HG03354 (cell line): ENCODE data around the gene RXYLT1.
A peak's percentile ranks its signal among the peaks of the same experiment; 100 is the strongest.
"Not testable (repeated sequence)": the region's sequence is repeated elsewhere in the genome, so short reads cannot be mapped to it uniquely, and the experiment has no call there.

Experiments used
- ATAC-seq: cut with Tn5 transposase; IDR thresholded peaks from one replicate; pipeline ENCODE4 v1.9.1; 2021; ENCODE audit warnings: mild to moderate bottlenecking; ENCODE audit not compliant: unreplicated experiment, poor library complexity, severe bottlenecking

The RXYLT1 gene

DNA sequence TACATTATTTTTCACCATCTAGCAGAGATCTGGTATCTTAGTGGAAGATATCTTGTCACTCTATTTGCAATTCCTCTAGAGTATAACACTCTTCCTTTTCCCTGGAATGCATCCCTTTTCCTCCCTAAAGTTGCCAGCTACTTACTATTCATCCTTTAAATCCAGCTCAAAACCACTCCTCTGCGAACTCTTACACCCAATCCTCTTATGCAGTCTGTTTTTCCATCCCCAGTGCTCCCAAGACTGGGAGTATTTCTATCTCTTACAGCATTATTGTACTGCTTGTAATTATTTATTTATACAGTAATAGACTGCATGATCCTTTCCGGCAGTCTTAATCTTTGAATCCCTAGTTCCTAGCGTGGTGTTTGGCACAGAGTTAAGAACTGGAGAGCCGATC is 61.9 kb downstream of the RXYLT1 start:
- no peak for ATAC-seq

DNA sequence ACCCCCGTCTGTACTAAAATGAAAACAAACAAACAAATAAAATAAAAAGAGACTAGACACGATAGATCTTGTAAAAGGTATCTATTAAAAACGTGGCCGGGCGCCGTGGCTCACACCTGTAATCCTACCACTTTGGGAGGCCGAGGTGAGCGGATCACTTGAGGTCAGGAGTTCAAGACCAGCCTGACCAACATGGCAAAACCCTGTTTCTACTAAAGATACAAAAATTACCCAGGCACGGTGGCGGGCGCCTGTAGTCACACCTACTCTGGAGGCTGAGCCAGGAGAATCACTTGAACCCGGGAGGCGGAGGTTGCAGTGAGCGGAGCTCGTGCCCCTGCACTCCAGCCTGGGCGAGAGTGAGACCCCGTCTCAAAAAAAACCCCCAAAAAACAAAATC is 63.0 kb downstream of the RXYLT1 start:
- ATAC-seq: not testable (repeated sequence)

DNA sequence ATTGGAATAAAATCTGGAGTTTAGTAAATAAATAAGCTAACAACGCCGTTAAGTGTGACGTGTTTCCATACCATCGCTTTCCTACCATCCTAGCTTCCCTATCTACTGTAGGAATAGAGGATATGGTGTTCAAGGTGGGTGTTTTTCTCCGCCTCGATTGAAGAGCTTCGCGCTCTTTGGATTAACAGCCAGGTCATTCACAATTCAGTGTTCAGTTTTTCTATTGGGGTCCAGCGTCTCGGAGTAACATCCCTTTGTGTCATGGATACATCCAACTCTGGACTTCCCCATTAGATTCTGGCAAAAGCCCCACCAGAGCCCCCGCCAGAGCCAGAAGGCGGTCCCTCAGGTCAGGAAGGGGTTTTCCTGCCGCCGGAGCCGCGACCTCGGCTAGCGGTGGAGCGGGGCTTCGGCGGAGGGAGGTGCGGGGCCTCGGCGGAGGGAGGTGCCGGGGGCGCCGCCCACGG is 63.6 kb downstream of the RXYLT1 start:
- no peak for ATAC-seq

DNA sequence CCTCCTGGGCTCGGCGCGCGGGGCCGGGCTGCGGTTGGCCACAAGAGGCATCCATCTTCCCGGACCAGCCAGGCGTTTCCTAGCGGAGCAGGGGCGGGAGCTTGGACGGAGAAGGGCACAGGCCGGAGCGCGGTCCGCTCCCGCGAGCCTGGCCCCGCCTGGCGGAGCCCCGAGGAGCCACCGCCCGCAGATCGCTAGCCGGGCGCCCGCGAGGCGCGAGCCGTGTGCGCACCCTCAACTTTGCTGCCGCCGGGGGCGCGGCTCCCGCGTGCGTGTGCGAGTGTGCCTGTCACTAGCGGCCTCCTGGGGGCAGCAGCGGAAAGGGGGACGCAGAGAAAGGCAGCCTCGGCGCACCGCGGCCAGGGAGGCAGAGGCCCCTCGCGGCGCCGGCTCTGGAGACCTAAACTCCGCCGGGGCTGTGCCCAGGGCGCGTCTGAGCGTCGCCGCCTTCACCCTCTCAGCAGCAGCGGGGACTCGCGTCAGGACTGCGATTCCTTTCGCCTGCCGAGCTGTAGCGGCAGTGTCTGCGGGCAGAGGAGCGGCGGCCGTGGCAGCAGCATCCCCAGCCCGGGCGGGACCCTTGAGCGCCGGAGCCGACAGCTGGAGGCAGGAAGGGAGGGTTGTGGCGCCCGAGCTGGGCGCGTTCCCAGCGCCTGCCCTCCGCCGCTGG is 64.1 kb downstream of the RXYLT1 start:
- peak; percentile 98 for ATAC-seq

DNA sequence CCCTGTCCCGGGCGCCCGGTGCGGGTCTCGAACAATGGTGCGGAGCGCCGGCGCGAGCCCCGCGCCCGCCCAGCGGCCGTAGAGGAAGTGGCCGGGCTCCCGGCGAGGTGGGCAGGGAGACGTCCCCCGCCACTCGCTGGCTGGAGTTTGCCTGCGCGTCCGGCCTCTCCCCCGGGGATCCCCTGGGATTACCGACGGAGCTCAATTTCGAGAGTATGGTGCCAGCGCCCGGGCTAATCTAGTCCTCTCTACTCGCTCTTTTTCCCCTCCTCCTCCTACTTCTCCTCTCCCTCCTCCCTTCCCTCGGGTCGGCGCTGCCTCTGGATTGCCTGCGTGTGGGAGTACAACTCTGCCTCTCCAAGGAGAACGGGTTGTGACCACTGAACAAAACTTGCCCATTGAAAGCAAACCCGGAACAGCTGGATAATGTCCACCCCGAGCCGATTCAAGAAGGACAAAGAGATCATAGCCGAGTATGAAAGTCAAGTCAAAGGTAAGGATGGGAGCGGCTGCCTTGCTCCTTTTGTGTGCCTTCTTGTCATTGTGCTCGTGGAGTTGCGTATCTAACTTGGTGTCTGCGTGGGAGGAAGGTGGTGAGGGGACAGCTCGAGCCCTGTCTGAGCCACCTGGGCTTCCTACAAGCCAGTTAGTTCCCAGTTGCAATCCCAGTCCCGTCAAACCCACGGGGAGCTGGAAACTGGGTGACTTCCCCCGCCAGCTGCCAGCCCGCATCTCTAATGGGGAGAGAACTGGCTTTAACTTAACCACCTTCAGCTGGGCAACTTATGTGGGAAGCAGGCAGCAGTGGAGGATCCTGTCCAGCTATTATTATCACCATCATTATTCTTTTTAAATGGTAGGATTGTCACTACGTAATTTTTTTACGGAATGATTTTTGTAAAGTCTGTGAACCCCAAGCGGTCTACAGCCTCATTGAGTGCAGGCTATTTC is 65.0 kb downstream of the RXYLT1 start, which contains the start of gene SRGAP1:
SRGAP1 (plus strand) TSS at position 310 of the 951 bp plus-strand sequence; CDS start at position 427, 117 bp downstream.
- peak; percentile 35 for ATAC-seq

DNA sequence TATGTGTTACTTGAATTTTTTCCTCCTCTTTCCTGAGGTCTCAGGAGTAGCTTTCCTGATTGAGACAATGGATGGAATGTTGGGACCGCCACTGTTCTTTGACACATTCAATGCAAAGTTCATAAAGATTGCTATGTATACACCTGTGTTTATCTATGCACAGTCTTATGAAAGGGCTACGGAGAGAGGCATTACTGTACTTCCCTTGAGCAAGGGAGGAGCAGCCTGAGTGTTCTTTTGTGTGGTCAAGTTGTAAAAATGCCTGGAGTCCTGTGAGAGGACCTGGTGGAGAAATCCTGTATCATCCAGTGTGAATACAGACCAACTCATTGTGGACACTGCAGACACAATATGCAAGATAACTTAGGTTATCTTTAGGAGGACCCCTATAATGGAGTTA is 66.0 kb downstream of the RXYLT1 start:
- ATAC-seq: no peak

DNA sequence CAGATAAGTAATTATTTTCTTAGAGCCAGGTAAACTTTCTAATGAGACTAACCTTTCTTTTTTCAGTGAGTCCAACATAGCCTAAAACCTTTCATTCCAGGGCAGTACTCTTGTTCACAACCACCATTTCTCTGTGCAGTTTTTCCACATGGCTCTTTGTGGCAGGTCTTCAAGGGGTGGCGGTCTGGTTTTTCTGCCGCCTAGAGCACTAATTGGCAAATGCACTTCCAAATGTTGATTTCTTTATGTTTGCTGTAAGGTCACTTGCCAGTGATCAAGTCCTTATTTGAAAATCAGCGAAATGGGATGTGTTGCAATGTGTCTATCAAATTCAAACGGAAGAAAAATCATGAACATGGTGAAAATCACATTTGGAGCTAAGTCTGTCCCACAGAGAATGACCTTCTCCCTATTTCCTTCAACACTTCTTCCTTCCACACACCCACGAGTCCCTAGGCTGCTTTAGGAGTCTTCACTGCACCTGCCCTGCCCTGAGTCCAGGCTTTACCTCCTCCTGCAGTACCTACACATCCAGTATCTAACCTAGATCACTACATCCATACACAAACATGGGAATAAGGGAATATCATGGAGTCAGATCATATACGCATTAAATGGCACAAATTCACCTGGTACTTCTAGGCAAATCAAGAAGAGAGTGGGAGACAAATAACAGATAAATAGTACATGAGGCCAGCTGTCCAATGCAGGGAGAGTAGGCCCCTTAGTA is 66.7 kb downstream of the RXYLT1 start:
- ATAC-seq: no peak

DNA sequence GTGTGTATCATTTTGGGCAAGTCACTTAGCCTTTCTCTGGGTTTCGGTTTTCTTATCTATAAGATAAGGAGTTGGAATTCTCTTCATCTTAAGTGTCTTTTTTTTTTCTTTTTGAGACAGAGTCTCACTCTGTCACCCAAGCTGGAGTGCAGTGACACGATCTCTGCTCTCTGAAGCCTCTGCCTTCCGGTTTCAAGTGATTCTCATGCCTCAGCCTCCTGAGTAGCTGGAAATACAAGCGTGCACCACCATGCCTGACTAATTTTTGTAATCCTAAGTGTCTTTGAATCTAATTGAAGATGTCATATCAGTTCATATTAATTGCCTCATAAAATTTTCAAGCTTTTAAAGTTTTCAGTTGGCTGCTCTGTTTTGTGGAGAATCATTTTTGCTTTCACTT is 68.7 kb downstream of the RXYLT1 start:
- no peak for ATAC-seq

DNA sequence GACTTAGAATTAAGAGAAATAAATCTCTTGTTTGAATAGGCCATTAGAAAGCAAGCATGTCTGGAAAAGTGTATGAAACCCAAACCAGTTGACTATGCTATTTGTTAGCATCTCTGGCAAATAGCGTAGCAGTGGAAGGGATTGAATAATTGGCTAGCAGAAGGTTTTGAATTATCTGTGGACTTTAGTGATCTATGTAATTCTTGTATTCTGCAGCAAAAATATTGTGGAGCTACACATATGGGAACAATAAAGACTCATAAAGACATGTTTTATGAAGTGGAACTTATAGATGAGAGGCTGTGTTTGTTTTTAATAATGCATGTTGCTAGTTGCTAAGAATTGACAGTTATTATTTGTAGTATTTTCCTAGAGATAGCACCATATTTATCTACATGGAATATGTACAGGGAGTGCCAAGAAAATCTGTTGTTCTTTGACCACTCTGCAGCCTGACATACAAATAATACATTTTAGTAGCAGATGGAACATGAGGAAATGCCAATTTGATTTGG is 69.5 kb downstream of the RXYLT1 start:
- ATAC-seq: no peak

DNA sequence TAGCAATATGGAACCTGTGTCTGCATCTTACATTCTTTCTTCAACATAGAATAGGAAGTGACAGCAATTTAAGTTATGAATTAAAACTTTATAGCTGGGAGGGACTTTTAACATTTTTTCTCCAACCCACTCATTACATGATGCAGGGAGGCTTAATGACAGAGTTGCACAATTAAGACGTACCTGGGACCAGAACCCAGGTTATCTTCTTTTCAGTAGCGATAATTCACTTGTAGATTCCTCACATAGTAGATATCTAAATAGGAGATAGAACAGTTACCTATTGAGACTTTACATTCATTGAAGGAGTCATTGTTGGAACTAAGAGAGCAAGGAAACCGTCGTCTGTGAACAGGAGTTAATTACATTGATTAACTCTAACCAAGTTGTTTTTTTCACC is 69.9 kb downstream of the RXYLT1 start:
- no peak for ATAC-seq

DNA sequence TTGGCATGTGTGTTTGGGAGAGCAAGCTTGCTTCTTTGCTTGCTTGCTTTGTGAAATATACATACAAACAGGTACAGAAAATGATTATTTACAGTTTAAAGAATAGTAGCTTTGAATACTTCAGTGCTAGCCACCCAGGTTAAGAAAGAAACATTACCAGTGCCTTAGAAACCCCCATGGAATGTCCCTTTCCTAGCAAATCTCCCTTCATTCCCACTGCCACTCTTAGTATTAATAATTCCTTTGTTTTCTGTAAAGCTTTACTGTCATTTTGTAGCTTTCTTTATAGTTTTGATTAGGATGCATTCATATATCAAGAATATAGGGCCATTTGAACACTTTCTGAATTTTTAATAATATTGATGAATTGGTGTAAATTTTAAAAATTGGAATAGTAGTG is 74.3 kb downstream of the RXYLT1 start:
- ATAC-seq: no peak

DNA sequence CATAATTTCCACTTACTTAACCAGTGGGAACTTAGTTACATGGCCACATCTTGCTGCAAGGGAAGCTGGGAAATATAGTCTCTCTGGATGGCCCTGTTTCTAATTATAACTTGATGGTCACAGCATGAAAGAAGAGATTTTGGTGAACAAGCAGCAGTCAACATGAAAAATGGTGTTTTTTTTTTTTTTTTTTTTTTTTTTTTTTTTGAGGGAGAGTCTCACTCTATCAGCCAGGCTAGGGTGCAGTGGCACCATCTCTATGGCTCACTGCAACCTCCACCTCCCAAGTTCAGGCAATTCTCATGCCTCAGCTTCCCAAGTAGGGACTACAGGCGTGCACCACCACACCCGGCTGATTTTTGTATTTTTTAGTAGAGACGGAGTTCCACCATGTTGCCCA is 75.6 kb downstream of the RXYLT1 start:
- ATAC-seq: no peak

DNA sequence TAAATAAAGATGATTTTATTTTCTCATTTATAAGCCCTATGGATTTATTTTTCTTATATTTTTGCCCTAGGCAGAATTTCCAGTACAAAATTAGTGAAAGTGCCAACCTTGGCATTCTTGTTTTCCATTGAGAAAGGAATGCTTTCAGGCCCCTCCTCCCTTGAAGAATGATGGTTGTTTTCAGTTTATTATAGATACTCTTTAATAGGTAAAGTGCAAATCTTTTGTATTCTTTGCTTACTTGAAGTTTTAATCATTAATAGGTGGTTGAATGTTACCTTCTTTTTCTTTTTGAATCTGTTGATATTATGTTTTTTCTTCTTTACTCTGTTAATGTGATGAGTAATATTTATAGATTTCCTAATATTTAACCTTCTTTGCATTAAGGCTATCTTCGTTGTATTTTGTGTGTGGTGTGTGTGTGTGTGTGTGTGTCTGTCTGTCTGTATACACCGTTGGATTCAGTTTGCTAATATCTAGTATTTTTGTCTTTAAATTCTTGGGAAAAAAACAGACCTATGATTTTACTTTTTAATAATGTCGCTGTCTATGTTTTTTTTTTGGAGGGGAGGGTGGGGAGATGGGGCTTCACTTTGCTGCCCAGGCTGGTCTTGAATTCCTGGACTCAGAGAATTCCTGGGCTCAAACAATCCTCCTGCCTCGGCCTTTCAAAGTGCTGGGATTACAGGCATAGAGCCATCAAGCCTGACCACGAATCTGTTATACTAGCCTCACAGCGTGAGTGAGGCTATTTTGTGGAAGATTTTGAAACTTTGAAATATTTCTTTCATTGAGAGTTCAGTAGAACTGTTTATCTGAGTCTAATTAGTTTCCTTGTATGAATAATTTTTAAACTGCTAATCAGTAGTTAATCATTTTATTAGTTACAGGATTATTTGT is 78.3 kb downstream of the RXYLT1 start:
- ATAC-seq: no peak
